HEK293T (cell line): ENCODE measurements around the gene SAFB.

ENCODE experiments used
- CTCF ChIA-PET: fragments of 350-600 bp; formaldehyde crosslinking; extraction: SDS; loops from one replicate; lab custom pipeline; 2021; ENCODE audit warnings: antibody characterized with exemption, inconsistent platforms; lab: Yijun Ruan, JAX
- POLR2A ChIA-PET: fragments of 350-600 bp; formaldehyde crosslinking; extraction: SDS; loops from one replicate; lab custom pipeline; 2020; ENCODE audit warnings: antibody characterized with exemption, inconsistent platforms; lab: Yijun Ruan, JAX
- DNase-seq: peaks from one replicate; pipeline ENCODE4 v3.0.0; 2012; ENCODE audit warnings: mixed read lengths; ENCODE audit errors: extremely low spot score
- ARNT ChIP-seq: fragments of 450-650 bp; IDR thresholded peaks from 2 replicates; pipeline ENCODE4 v1.6.1; 2017; ENCODE audit warnings: mild to moderate bottlenecking
- BHLHE40 ChIP-seq: fragments of 450-650 bp; IDR thresholded peaks from 2 replicates; pipeline ENCODE4 v1.6.1; 2016; ENCODE audit warnings: mild to moderate bottlenecking, moderate library complexity, borderline replicate concordance
- CTBP1 ChIP-seq: fragments of 450-650 bp; IDR thresholded peaks from 2 replicates; pipeline ENCODE4 v1.6.1; 2016; ENCODE audit warnings: borderline replicate concordance
- ELF4 ChIP-seq: fragments of 450-650 bp; IDR thresholded peaks from 2 replicates; pipeline ENCODE4 v1.6.1; 2017; ENCODE audit warnings: antibody characterized with exemption
- FOXA1 ChIP-seq: fragments of 450-650 bp; IDR thresholded peaks from 2 replicates; pipeline ENCODE4 v1.6.1; 2016; ENCODE audit warnings: mild to moderate bottlenecking
- FOXK2 ChIP-seq: fragments of 450-650 bp; IDR thresholded peaks from 2 replicates; pipeline ENCODE4 v1.6.1; 2016; ENCODE audit warnings: mild to moderate bottlenecking
- FOXM1 ChIP-seq: fragments of 450-650 bp; IDR thresholded peaks from 2 replicates; pipeline ENCODE4 v1.6.1; 2017; ENCODE audit warnings: mild to moderate bottlenecking, borderline replicate concordance
- HDGF ChIP-seq: fragments of 450-650 bp; IDR thresholded peaks from 2 replicates; pipeline ENCODE4 v1.6.1; 2017; ENCODE audit warnings: antibody characterized with exemption, borderline replicate concordance
- L3MBTL2 ChIP-seq: fragments of 450-650 bp; conservative IDR thresholded peaks from 2 replicates; pipeline ENCODE4 v1.6.1; 2016; ENCODE audit warnings: mild to moderate bottlenecking
- LEF1 ChIP-seq: fragments of 450-650 bp; IDR thresholded peaks from 2 replicates; pipeline ENCODE4 v1.6.1; 2017; ENCODE audit warnings: mild to moderate bottlenecking, borderline replicate concordance
- NFRKB ChIP-seq: fragments of 450-650 bp; IDR thresholded peaks from 2 replicates; pipeline ENCODE4 v1.6.1; 2016; ENCODE audit warnings: mild to moderate bottlenecking, moderate library complexity
- SP1 ChIP-seq: fragments of 450-650 bp; IDR thresholded peaks from 2 replicates; pipeline ENCODE4 v1.6.1; 2017
- SUZ12 ChIP-seq: fragments of 450-650 bp; IDR thresholded peaks from 2 replicates; pipeline ENCODE4 v1.6.1; 2016; ENCODE audit warnings: mild to moderate bottlenecking
- TARDBP ChIP-seq: fragments of 450-650 bp; IDR thresholded peaks from 2 replicates; pipeline ENCODE4 v1.6.1; 2016
- ZNF384 ChIP-seq: fragments of 450-650 bp; IDR thresholded peaks from 2 replicates; pipeline ENCODE4 v1.6.1; 2016
- TF ChIP-seq, protein P1 (sequence below): fragments of 450-650 bp; IDR thresholded peaks from 2 replicates; pipeline ENCODE4 v1.6.1; 2016

SAFB gene

DNA sequence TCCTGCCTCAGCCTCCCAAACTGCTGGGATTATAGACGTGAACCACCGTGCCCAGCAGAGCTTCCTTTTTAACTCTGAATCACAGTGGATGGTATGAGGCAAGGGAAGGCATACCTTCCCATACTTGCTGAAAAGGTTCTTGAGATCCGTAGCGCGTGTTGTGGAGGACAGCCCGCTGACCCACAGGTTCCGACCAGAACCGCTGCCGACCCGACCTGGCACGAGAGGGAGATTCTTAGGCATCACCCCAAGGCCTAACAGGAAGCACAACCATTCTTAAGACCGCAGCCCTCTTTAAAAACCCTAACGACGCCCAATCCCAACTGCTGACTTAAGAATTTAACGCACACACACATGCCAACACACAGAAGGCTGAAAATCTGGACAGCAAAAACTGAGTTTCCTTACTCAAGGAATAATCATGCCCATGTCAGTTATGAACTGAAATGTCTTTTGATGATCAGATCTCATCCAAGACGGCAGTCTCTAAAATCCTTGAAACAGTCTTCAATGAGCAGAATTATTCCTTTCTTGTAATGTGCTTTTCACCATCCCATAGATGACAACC lies 12.9 kb upstream of the SAFB start:
- POLR2A ChIA-PET = interaction anchor here (1.0 kb wide), 1 partner anchor 13 kb away, joined by 3 read pairs; the partner anchor contains the start of genes SAFB and SAFB2
- DNase-seq = no peak
- CTCF ChIA-PET = no interaction called here
- TF ChIP-seq SUZ12 = no peak
- TF ChIP-seq BHLHE40 = no peak
- no peak for TF ChIP-seq TARDBP
- no peak for TF ChIP-seq LEF1
- TF ChIP-seq ZNF384 = no peak
- no peak for TF ChIP-seq CTBP1
- no peak for TF ChIP-seq FOXA1
- no peak for TF ChIP-seq FOXM1
- no peak for TF ChIP-seq NFRKB

DNA sequence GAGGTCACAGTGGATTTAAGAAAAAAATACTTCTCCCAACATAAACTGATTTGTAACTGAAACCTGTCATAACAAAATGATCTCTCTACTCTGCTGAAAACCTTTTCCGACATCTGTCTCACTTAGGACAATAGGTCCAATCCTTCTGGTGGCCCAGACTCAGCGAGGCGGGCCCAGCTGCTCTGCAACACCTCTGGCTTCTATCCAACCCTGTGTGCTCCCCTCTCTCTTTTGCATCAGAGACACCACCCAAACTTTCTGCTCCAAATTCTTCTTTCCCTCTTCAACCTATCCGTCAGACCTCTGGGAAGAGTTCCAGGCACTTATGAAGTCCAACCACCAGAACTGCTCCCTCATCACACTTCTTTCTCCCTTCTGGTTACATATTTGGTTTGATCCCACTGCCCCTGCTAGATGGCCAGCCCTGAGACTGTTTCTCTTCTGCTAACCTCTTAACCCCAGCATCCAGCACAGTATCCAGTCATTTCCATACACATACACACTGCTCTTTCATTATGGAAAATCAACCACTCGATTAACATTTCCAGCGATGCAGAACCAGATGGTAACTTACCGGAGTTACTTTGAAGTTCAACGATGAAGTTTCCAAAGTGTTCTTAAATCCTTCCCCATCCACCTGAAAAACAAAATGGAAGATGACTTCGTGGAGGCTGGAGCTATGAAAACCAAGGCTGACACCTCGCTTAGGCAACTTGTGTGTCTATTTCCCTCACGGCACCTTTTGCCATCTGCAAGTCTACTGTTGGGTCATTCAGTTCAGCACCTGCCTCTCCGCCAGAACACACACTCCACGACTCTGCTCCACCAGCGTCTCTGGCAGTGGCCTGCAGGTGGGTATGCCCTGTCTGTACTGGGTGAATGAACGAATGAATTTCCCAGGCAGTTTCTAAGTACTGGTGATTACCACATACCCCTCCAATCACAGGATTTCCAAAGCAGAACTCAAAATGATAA lies 9.7 kb upstream of the SAFB start:
- CTCF ChIA-PET = interaction anchor here (0.6 kb wide), 1 partner anchor 73 kb away, joined by 3 read pairs; no protein-coding TSS in a partner anchor
- no peak for DNase-seq
- POLR2A ChIA-PET = no interaction called here
- TF ChIP-seq ELF4 (no peak), SP1 (no peak), NFRKB (no peak), TARDBP (no peak), FOXA1 (no peak), FOXM1 (no peak), LEF1 (no peak), HDGF (no peak), BHLHE40 (no peak), ZNF384 (no peak), ARNT (no peak), SUZ12 (no peak)
- TF ChIP-seq, protein P1, sequence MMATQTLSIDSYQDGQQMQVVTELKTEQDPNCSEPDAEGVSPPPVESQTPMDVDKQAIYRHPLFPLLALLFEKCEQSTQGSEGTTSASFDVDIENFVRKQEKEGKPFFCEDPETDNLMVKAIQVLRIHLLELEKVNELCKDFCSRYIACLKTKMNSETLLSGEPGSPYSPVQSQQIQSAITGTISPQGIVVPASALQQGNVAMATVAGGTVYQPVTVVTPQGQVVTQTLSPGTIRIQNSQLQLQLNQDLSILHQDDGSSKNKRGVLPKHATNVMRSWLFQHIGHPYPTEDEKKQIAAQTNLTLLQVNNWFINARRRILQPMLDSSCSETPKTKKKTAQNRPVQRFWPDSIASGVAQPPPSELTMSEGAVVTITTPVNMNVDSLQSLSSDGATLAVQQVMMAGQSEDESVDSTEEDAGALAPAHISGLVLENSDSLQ = no peak

DNA sequence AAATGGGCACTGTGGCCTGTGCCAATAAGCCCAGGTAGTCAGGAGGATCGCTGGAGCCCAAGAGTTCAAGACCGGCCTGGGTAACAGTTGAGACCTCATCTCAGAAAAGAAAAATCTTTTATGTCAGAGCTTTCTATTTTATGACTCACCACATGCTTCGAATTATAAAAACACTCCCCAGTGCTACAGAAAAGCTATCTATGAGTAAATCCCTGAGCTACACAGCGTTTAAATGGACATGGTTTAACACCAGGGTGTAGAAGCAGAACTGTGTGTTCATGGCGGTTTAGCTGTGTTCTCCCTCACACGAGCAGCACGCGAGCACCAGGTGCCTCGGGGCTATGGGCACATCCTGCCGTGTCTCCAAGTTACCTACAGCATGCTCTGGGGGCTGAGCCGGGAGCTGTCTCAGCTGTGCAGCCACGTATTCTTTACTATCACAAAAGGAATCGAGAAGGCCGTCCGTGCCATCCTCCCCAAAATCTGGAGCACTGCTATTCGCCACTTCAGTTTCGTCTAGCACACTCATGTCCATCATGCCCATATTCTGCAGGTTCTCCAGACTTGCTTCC lies 7.0 kb upstream of the SAFB start:
- CTCF ChIA-PET = interaction anchor here (0.6 kb wide), 1 partner anchor 1447 kb away, joined by 3 read pairs; no protein-coding TSS in a partner anchor
- DNase-seq = no peak
- POLR2A ChIA-PET = no interaction called here
- no peak for TF ChIP-seq TARDBP

DNA sequence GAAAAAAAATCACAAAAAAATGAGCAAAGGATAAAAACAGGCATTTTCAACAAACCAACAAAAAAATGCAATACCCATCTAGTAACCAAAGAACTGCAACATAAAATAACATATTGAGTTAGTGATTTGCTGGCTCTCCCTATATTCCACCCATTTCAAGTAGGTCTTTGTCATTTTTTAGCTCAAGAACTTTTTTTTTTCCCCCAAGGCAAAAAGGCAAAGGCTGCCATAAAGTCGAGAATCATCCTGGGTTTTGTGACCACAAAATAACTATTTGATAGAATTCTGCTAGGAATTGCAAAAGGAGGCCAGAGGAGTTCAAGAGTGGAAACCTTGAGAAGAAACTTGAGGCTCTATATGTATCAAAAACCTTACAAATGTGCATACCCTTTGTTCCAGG lies 5.8 kb upstream of the SAFB start:
- POLR2A ChIA-PET = no interaction called here
- no peak for DNase-seq
- CTCF ChIA-PET = no interaction called here
- TF ChIP-seq BHLHE40 = no peak
- TF ChIP-seq SUZ12 = no peak
- TF ChIP-seq NFRKB = no peak
- no peak for TF ChIP-seq LEF1
- no peak for TF ChIP-seq ELF4
- TF ChIP-seq FOXK2 = no peak
- no peak for TF ChIP-seq HDGF
- no peak for TF ChIP-seq CTBP1
- TF ChIP-seq, protein P1 = no peak
- no peak for TF ChIP-seq TARDBP
- TF ChIP-seq FOXA1 = no peak

DNA sequence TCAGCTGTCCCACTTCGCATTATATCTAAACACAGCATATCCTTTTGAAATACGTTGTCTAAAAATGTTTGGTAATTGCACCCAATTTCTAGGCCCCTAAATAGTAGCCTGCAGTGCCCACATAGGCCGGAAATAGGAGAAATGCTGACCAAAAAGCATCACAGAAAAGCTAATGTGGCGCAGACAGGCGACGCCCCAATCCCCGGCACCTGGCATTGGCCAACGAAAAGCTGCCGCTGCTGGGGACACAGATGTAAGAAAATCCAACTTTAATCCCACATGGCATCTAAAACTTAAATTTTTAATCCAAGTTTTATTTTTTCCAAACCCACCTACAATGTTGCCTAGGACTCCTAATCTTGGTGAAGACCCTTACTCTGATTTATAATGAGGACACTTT lies 4.3 kb upstream of the SAFB start:
- ChIA-PET POLR2A (interaction anchor here (1.5 kb wide), 1 partner anchor 10 kb away, joined by 4 read pairs; no protein-coding TSS in a partner anchor), CTCF (no interaction called here)
- no peak for DNase-seq
- TF ChIP-seq ARNT = no peak
- no peak for TF ChIP-seq TARDBP
- TF ChIP-seq ZNF384 = no peak
- TF ChIP-seq FOXK2 = no peak
- no peak for TF ChIP-seq ELF4
- TF ChIP-seq HDGF = no peak
- no peak for TF ChIP-seq SP1
- TF ChIP-seq FOXM1 = no peak
- no peak for TF ChIP-seq L3MBTL2
- no peak for TF ChIP-seq FOXA1
- TF ChIP-seq CTBP1 = no peak
- no peak for TF ChIP-seq BHLHE40
- TF ChIP-seq, protein P1 = no peak
- TF ChIP-seq NFRKB = no peak
- no peak for TF ChIP-seq SUZ12
- no peak for TF ChIP-seq LEF1

DNA sequence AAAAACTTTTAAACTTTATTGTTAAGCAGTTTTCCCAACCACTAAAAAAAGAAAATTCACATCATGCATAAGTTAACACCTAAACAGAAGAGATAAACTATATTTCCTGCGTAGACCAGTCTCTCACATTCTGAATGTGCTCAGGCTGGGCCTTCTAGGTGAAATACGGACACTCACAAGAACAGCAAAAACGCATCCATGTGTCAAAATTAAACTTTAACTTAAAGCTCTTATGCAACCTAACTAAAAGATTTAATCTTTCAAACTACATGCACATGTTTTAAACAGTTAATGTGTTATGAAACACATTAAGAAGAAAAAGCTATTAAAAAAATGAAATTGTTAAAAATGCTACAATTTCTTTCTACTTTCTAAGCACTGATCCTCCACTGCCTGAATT lies 2.9 kb upstream of the SAFB start:
- DNase-seq = no peak
- CTCF ChIA-PET = no interaction called here
- POLR2A ChIA-PET = no interaction called here
- no peak for TF ChIP-seq L3MBTL2
- no peak for TF ChIP-seq FOXK2
